ENCODE measurements around the gene PRR5L.
"Not testable (repeated sequence)": the region's sequence is repeated elsewhere in the genome, so short reads cannot be mapped to it uniquely, and the experiment has no call there.

Gene PRR5L

DNA sequence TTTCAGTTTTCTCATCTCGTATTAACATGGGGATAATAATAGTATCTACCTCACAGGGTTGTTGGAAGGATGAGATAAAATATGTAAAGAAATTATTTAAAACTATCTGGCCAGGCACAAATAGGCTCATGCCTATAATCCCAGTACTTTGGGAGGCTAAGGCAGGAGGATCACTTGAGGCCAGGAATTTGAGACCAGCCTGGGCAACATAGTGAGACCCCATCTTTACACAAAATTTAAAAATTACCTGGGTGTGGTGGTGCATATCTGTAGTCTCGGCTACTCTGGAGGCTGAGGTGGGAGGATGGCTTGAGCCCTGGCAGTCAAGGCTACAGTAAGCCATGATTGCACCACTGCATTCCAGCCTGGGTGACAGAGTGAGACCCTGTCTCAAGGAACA, 215.0 kb downstream of the PRR5L start:
- not testable (repeated sequence) for DNase-seq

DNA sequence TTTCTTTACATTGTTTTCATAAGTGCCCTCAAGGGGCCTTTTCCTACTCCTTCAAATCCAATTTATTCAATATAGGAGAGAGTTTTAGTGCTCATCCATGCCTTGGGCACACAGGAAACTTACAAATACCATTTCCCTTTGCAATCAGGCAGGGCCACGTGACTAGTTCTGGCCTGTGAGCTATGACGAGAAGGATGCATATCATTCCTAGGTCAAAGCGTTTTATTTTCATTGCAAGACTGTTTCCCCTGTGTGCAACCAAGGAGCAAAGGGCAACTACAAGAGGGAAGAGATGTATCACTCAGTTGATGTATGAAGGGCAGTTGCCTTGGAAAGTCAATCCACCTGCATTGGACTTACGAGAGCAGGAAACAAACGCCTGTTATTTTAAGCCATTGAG, 215.9 kb downstream of the PRR5L start:
- no peak for DNase-seq

DNA sequence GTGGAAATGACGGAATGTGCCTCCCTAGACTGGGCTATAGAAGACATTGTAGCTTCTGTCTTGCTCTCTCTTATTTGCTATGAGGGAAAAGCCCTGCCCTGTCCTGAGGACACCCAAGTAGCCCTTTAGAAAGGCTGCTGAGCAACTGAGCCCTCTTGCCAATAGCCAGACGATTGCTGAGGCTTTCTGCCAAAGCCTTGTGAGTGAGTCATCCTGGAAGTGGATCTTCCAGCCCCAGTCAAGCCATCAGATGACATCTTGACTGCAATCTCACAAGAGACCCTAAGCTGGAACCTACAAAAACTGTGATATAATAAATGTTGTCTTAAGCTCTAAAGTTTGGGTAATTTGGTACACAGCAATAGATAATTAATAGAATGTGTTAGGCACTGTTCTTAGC, 217.9 kb downstream of the PRR5L start:
- DNase-seq = no peak

All from activated CD4-positive, alpha-beta T cell treated with anti-CD3 and anti-CD28 coated beads for 4 hours (primary cell).